H1 (cell line): ENCODE results near the gene IPO13. TPM values are rescaled to one million over a fixed set of nuclear protein-coding genes. Genes with fewer than 3 reads are reported as not detected.

Source experiments
- ATF2 ChIP-seq: IDR thresholded peaks from 2 replicates; pipeline ENCODE4 v1.6.1; 2012; ENCODE audit warnings: low read length, inconsistent platforms
- BCL11A ChIP-seq, 2 experiments: IDR thresholded peaks; one replicate each; pipeline ENCODE4 v1.6.1; 2011; ENCODE audit warnings: low read depth in 2 of 2, low read length in 2 of 2, mild to moderate bottlenecking in 2 of 2
- HDAC2 ChIP-seq, 2 experiments: fragments of 300-600 bp in 1 of 2; sonication (generic) in 1 of 2; IDR thresholded peaks; 2 replicates each; pipeline ENCODE4 v1.6.1; 2011 to 2012; ENCODE audit warnings: low read depth in 2 of 2, low read length in 2 of 2, mild to moderate bottlenecking in 2 of 2, moderate library complexity in 2 of 2, borderline replicate concordance in 1 of 2, inconsistent platforms in 1 of 2
- KDM1A ChIP-seq: fragments of 200-600, 300-600 bp; sonication (generic); IDR thresholded peaks from 2 replicates; pipeline ENCODE4 v1.7.1; 2016; ENCODE audit warnings: mild to moderate bottlenecking, low read length, borderline replicate concordance
- POLR2A ChIP-seq, 2 experiments: IDR thresholded peaks; 1 replicate in 1 of 2; 2 replicates in 1 of 2; pipeline ENCODE4 v1.6.1; 2011; ENCODE audit warnings: low read depth in 2 of 2, low read length in 2 of 2, mild to moderate bottlenecking in 2 of 2; ENCODE audit errors: control extremely low read depth in 1 of 2
- RBBP5 ChIP-seq: IDR thresholded peaks from 2 replicates; pipeline ENCODE4 v1.7.1; 2012; ENCODE audit warnings: low read depth, mild to moderate bottlenecking, inconsistent platforms, low read length, moderate library complexity, borderline replicate concordance
- polyA plus RNA-seq, 7 experiments: library from polyadenylated mRNA; depleted of rRNA in 3 of 7; stranded (reverse) in 5 of 7; unstranded in 2 of 7; fragments of >200 nt in 5 of 7; fragments of 200-250 nt in 2 of 7; gene quantifications; 1 replicate in 5 of 7; 2 replicates in 1 of 7; 4 replicates in 1 of 7; pipeline versions ENCODE4 v1.2.1 to v1.2.3, GENCODE V29; 2011 to 2013; ENCODE audit warnings: missing spikeins in 2 of 7, mixed read lengths in 2 of 7
- total RNA-seq: library from RNA; stranded (reverse); fragmentation: NEBNext Ultra II Directional; extraction: Animal tissue kit (Norgen Biotek cat#: 25700); gene quantifications from 2 replicates; pipeline ENCODE4 v1.2.1, GENCODE V29; 2021

IPO13 gene
- total and polyA plus RNA-seq, 2 of the 8 experiments (the other 6 are each of a cell fraction or from before 2014, with no cell fraction given), result 23.0 to 27.0 TPM

- TF ChIP-seq ATF2 (no peak), HDAC2 (IDR thresholded peaks at IDR 0.05; ENCODE audit: borderline replicate concordance in 1 of 2, low read depth in 2 of 2, low read length in 2 of 2) (no peak), RBBP5 (no peak), KDM1A (no peak), POLR2A (IDR thresholded peaks at IDR 0.05; ENCODE audit: control extremely low read depth in 1 of 2, low read depth in 2 of 2, low read length in 2 of 2) (no peak), BCL11A (IDR thresholded peaks at IDR 0.05; ENCODE audit: low read depth in 2 of 2, low read length in 2 of 2) (no peak)
Observed at GRCh38 chr1:43969416-43969745, 22.6 kb downstream of the IPO13 start (continued).
